Gastroesophageal sphincter (tissue), 4 donors: ENCODE results near the gene NADK. TPM values are rescaled to one million over a fixed set of nuclear protein-coding genes. Genes with fewer than 3 reads are reported as not detected.
A peak's percentile ranks its signal among the peaks of the same experiment; 100 is the strongest.
"Not testable (repeated sequence)": the region's sequence is repeated elsewhere in the genome, so short reads cannot be mapped to it uniquely, and the experiment has no call there.

Experiments
- ATAC-seq: fragments of 150-250 bp; one replicate; pipeline ENCODE4 v1.9.1; 2016; ENCODE audit warnings: mild to moderate bottlenecking, moderate library complexity
- H3K27ac ChIP-seq, 4 donors: fragments of 200-600 bp; sonication (generic) in 3 of 4; 1 replicate in 3 of 4; 2 replicates in 1 of 4; pipeline ENCODE4 v1.5.1; 2016 to 2019
- H3K27me3 ChIP-seq: fragments of 200-600 bp; sonication (generic); one replicate; pipeline ENCODE4 v1.5.1; 2019
- H3K36me3 ChIP-seq, 2 donors: fragments of 200-600 bp; sonication (generic); one replicate each; pipeline ENCODE4 v1.5.1; 2019; ENCODE audit warnings: control low read depth in 1 of 2
- H3K4me1 ChIP-seq, 3 donors: fragments of 200-600 bp; sonication (generic); 1 replicate in 2 of 3; 2 replicates in 1 of 3; pipeline ENCODE4 v1.5.1; 2016 to 2019; ENCODE audit warnings: control low read depth in 2 of 3
- H3K4me3 ChIP-seq, 2 donors: fragments of 200-600 bp; sonication (generic); one replicate each; pipeline ENCODE4 v1.5.1; 2019; ENCODE audit warnings: mild to moderate bottlenecking in 1 of 2, moderate library complexity in 1 of 2
- H3K9me3 ChIP-seq, 3 donors: fragments of 200-600 bp; sonication (generic); one replicate each; pipeline ENCODE4 v1.5.1; 2017 to 2019; ENCODE audit warnings: control low read depth in 2 of 3
- EP300 ChIP-seq: sonication (generic); formaldehyde crosslinking; IDR thresholded peaks from one replicate; pipeline ENCODE4 v1.6.1; 2017; ENCODE audit warnings: antibody characterized with exemption, mild to moderate bottlenecking
- POLR2A ChIP-seq, 2 donors: fragments of 450-650 bp; IDR thresholded peaks; one replicate each; pipeline ENCODE4 v1.6.1; 2017; ENCODE audit warnings: antibody characterized with exemption in 2 of 2, mild to moderate bottlenecking in 2 of 2, moderate library complexity in 1 of 2
- POLR2AphosphoS5 ChIP-seq: sonication (generic); formaldehyde crosslinking; IDR thresholded peaks from one replicate; pipeline ENCODE4 v1.6.1; 2017; ENCODE audit warnings: antibody characterized with exemption
- WGBS, 2 donors: methylation state at CpG; one replicate each; pipeline ENCODE4 v1.1.5; 2018; ENCODE audit warnings: low coverage in 1 of 2; 5-methylcytosine and 5-hydroxymethylcytosine counted together
- total RNA-seq, 4 donors: library from RNA; depleted of rRNA; stranded (reverse); fragments of >200 nt; gene quantifications; one replicate each; pipeline ENCODE4 v1.1.0, GENCODE V29; 2016
- TF ChIP-seq, protein P1 (sequence below), 4 experiments: fragments of 200-600 bp in 2 of 4; fragments of 450-650 bp in 2 of 4; sonication (generic) in 1 of 4; IDR thresholded peaks; one replicate each; pipeline ENCODE4 v1.5.1; 2017 to 2019; ENCODE audit warnings: antibody characterized with exemption in 4 of 4, mild to moderate bottlenecking in 2 of 4, moderate library complexity in 2 of 4

Gene NADK
- total RNA-seq, 4 donors from 2014 or later, result 69.8 to 82.5 (median 73.8) TPM

DNA sequence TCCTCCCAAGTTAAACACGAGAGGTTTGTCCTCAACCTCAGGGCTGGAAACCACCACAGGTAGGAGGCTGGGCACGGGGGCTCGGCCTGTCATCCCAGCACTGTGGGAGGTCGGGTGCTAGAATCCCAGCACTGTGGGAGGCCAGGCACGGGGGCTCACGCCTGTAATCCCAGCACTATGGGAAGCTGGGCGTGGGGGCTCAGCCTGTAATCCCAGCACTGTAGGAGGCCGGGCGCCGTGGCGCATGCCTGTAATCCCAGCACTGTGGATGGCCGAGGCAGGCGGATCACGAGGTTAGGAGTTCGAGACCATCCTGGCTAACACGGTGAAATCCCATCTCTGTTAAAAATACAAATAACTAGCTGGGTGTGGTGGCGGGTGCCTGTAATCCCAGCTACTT, 47.4 kb downstream of the NADK start:
- Histone ChIP-seq H3K27me3 (no peaks in the 10 kb centered on the region), H3K27ac (no peak overlapping the region), H3K4me3 (no peak overlapping the region), H3K36me3 (peaks cover 0 to 51% of the 10 kb centered on the region in 2 donors), H3K9me3 (no peaks in the 10 kb centered on the region), H3K4me1 (no peaks in the 10 kb centered on the region)
- no peak for ATAC-seq
- TF ChIP-seq EP300, result no peak
- no peak for TF ChIP-seq POLR2A (IDR thresholded peaks at IDR 0.05)
- TF ChIP-seq, protein P1, sequence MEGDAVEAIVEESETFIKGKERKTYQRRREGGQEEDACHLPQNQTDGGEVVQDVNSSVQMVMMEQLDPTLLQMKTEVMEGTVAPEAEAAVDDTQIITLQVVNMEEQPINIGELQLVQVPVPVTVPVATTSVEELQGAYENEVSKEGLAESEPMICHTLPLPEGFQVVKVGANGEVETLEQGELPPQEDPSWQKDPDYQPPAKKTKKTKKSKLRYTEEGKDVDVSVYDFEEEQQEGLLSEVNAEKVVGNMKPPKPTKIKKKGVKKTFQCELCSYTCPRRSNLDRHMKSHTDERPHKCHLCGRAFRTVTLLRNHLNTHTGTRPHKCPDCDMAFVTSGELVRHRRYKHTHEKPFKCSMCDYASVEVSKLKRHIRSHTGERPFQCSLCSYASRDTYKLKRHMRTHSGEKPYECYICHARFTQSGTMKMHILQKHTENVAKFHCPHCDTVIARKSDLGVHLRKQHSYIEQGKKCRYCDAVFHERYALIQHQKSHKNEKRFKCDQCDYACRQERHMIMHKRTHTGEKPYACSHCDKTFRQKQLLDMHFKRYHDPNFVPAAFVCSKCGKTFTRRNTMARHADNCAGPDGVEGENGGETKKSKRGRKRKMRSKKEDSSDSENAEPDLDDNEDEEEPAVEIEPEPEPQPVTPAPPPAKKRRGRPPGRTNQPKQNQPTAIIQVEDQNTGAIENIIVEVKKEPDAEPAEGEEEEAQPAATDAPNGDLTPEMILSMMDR (IDR thresholded peaks at IDR 0.05), result no peak
- TF ChIP-seq POLR2AphosphoS5, result no peak
- WGBS, 2 donors, result 71% methylated on average over 1 of the region's 17 CpGs; no CpG with 5 or more reads in 1 of the 2 donors

DNA sequence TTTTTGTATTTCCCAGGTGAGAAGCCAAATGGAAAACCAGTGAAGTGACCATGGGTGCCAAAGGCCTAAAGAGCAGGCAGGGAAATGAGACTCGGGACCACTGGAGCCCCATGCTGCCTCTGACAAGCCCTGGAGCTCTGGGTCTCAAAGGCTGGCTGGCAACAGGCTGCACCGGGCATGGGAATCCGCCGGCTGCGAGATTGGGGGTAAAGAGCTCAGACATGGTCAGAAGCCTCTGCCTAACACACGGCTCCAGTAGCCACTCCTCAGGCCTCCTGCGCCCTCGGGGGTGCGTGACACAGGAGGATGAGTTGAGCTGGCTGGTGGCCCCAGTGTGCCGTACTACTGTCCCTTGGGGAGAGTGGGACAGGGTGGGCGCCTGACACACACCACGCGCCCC, 48.0 kb downstream of the NADK start:
- ATAC-seq, H3K27me3 ChIP-seq, H3K4me1 ChIP-seq, H3K9me3 ChIP-seq, H3K4me3 ChIP-seq, H3K27ac ChIP-seq: not testable (repeated sequence)
- H3K36me3 ChIP-seq, result peaks cover 0 to 48% of the 10 kb centered on the region in 2 donors
- 81% methylated on average over 5 of the region's 13 CpGs; no CpG with 5 or more reads in 1 of the 2 donors for WGBS, 2 donors

DNA sequence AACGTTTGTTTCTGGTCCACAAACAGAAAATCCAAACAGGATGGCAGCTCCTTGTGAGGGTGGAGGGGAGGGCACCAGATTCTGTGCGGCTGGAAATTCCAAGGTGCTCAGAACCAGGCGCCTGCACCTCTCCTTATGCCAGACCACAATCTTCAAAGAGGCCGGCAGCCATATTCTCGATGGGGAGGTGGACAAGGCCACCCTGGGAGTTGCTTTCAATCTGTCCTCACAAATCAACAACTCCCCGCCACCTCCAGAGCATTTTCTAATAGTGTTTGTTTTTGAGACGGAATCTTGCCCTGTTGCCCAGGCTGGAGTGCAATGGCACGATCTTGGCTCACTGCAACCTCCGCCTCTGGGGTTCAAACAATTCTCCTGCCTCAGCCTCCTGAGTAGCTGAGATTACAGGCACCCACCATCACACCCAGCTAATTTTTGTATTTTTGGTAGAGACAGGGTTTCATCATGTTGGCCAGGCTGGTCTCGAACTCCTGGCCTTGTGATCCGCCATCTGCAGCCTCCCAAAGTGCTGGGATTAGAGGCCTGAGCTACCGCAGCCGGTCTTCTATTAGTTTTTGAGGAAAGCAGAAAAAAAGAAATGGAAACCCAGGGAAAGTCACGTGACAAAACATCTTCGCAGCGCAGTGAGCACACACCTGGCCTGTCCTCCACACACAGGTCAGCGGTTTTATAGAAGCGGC, 49.0 kb downstream of the NADK start:
- H3K9me3 ChIP-seq, H3K27me3 ChIP-seq, ATAC-seq, H3K4me1 ChIP-seq, H3K4me3 ChIP-seq: not testable (repeated sequence)
- H3K36me3 ChIP-seq, result peaks cover 0 to 42% of the 10 kb centered on the region in 2 donors
- peak overlapping the region in 2 of 4 donors; percentile 47 to 51 for H3K27ac ChIP-seq
- WGBS, 2 donors, result 87% methylated on average over 9 of the region's 18 CpGs; no CpG with 5 or more reads in 1 of the 2 donors

DNA sequence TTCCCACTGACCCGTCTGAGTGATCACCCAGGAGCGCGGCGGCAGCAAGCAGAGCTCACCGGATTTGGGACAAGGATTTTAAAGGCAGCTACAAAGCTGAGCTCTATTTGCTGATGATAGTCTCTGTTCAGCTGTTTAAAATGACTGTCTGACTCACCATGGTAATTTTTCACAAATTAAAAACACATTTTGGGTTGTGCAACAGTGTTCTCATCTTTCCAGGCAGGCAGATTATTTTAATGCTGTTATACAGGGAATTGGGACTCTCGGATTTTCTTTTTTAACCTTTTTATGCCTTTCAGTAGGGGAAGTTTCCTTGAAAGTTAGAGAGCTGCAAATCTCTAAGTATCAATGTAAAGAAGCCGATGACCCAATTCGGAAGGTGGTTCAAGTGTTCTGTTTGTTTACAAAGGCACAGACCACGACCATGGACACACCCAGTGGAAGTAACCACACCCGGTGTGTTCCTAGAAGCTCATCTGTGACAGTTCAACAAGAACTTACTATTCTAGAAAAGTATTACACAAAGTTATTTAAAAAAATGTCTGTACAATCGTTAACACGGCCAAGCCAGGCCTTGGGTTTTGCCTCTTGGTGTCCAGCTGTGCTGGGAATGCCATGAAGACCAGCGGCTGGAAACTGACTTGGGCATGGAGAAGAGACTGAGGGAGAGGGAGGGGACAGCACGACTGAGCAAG, 49.8 kb downstream of the NADK start:
- 52 to 59% methylated on average over 4 to 9 of the region's 14 CpGs for WGBS, 2 donors
- ATAC-seq, result peak; percentile 31
- Histone ChIP-seq H3K27ac (peak overlapping the region in 3 of 4 donors; percentile 22 to 51 (median 47)), H3K36me3 (peaks cover 0 to 34% of the 10 kb centered on the region in 2 donors)
- H3K4me3 ChIP-seq, H3K9me3 ChIP-seq, H3K4me1 ChIP-seq, H3K27me3 ChIP-seq: not testable (repeated sequence)

DNA sequence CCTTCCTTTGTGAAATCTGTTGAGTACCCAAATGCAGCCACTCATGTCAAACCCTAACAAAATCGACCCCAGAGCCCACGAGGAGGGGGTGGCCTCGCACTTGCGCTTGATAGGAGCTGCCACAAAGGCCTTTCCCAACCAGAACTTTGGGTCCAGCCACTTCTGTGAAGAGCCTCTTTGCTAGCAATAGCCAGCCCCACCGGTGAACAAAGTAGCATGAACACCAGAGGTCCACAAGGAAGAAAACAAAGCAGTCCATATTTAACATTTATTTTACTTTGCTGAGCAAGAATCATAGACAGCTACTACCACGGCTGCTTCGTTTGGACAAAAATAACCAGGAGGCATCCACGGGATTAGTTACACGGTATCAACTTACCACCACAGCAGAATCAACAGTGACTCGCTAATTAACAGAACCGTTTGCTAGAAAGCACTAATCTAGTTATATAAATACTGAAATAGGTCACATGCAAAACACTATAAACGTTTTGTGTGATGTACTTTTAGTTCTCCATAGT, 51.1 kb downstream of the NADK start:
- not testable (repeated sequence) for H3K4me3 ChIP-seq, H3K4me1 ChIP-seq, H3K27me3 ChIP-seq, H3K9me3 ChIP-seq, ATAC-seq
- 70 to 93% methylated on average over 5 to 6 of the region's 12 CpGs for WGBS, 2 donors
- H3K36me3 ChIP-seq, result peaks cover 0 to 21% of the 10 kb centered on the region in 2 donors
- peak overlapping the region in 1 of 4 donors; percentile 14 for H3K27ac ChIP-seq

DNA sequence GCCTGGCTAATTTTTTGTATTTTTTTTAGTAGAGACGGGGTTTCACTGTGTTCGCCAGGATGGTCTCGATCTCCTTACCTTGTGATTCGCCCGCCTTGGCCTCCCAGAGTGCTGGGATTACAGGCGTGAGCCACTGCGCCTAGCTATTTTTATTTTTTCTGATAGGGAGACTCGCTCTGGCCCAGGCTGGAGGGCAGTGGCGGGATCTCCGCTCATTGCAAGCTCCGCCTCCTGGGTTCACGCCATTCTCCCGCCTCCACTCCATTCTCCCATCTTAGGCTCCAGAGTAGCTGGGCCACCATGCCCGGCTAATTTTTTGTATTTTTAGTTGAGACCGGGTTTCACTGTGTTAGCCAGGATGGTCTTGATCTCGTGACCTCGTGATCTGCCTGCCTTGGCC, 52.2 kb downstream of the NADK start:
- Histone ChIP-seq H3K4me1 (peaks cover 0 to 10% (median 0%) of the 10 kb centered on the region in 3 donors), H3K36me3 (peaks cover 0 to 18% of the 10 kb centered on the region in 2 donors)
- H3K27me3 ChIP-seq, H3K27ac ChIP-seq, H3K9me3 ChIP-seq, H3K4me3 ChIP-seq, ATAC-seq: not testable (repeated sequence)
- WGBS, 2 donors, result 95 to 100% methylated on average over 2 to 7 of the region's 17 CpGs

DNA sequence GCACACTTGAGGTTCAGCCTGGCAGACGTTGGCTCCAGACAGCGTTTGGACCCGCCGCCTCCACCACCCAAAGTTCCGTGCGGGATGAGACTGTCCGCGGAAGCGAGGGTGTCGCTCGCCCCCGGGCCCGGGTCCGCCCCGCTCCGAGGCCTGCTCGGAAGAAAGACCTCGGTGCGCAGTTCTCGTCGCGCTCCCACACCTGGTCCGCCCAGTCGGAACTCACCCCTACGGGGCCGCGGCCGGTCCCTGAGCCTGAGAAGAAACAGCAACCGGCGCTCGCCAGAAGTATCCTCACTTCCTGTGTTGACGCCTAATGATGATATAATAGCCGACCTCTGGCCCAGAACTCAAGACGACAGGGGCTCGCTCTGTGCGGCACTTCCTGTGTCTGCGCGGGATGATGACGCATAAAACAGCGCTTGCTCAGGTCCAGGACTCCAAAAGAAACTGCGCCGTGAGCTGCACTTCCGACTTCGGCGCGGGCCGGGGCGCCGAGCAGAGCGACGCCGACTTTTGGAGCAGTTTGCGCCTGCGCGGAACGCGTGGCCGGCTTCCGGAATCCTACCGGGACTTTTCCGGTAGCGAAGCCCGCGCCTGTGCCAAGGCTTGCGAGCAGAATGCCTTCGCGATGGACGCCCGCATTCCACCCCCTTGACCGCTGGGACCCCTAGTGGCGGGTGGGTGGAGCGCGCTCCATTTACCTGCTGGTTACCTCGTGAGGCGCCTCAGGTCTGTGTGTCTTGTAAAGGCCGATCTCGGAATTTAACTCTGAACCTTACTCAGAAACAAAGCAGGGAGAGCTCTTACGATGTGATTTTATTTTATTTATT, 54.0 kb downstream of the NADK start, which contains the start of gene CDK11A:
TSS of gene CDK11A (minus strand) at position 323 of the 830 bp plus-strand sequence. CDS start 1,539 bp downstream, outside the sequence.
- not testable (repeated sequence) for H3K9me3 ChIP-seq, H3K27me3 ChIP-seq
- no CpG with 5 or more reads among the region's 78 CpGs for WGBS, 2 donors
- ATAC-seq, result peak; percentile 96
- Histone ChIP-seq H3K4me1 (peaks cover 0 to 11% (median 0%) of the 10 kb centered on the region in 3 donors), H3K36me3 (peaks cover 0 to 24% of the 10 kb centered on the region in 2 donors), H3K4me3 (peak within 1 kb of the TSS; percentile 59 to 61), H3K27ac (peak within 1 kb of the TSS; percentile 87 to 91 (median 90))
- TF ChIP-seq, protein P1 (IDR thresholded peaks at IDR 0.05), result peak in 3 of 4 experiments; percentile 17 to 52 (median 44)
- TF ChIP-seq POLR2AphosphoS5, result peak; percentile 88
- TF ChIP-seq POLR2A (IDR thresholded peaks at IDR 0.05), result peak; percentile 67 to 68
